Activated CD4-positive, alpha-beta T cell treated with anti-CD3 and anti-CD28 coated beads, Interleukin-2, amount 50 U/mL, for 1 hour (primary cell): Measurements from ENCODE around the gene S1PR2.

Experiments
- DNase-seq: peaks from one replicate; pipeline ENCODE4 v3.0.0-alpha.2; 2020

Gene S1PR2

GRCh38 chr19:10230861-10231611, at the start of gene S1PR2:
Gene S1PR2 (minus strand): TSS chr19:10231331. CDS start chr19:10224905, 6,426 bp downstream.
- peak; percentile 82 for DNase-seq

GRCh38 chr19:10279737-10280442, 48.8 kb upstream of the S1PR2 start:
- DNase-seq = no peak

- no peak for DNase-seq
These were observed 47.8 kb upstream of the S1PR2 start for GRCh38 chr19:10278935-10279334.

GRCh38 chr19:10277795-10278589, 46.9 kb upstream of the S1PR2 start:
- no peak for DNase-seq

- no peak for DNase-seq
These were observed 43.5 kb upstream of the S1PR2 start for GRCh38 chr19:10274589-10274988.

GRCh38 chr19:10271543-10272086, 40.5 kb upstream of the S1PR2 start:
- no peak for DNase-seq

GRCh38 chr19:10270616-10271394, 39.7 kb upstream of the S1PR2 start, which contains the start of gene ICAM1:
Gene ICAM1 (plus strand): TSS chr19:10271120. CDS start chr19:10271160, 40 bp downstream.
- peak; percentile 60 for DNase-seq

- peak; percentile 53 for DNase-seq
These were observed 39.1 kb upstream of the S1PR2 start for GRCh38 chr19:10270180-10270615.

GRCh38 chr19:10269333-10270179, 38.4 kb upstream of the S1PR2 start:
- peak; percentile 87 for DNase-seq

GRCh38 chr19:10268071-10268470, 36.9 kb upstream of the S1PR2 start:
- no peak for DNase-seq

GRCh38 chr19:10266706-10267105, 35.6 kb upstream of the S1PR2 start:
- DNase-seq = no peak

- DNase-seq = no peak
These were observed 31.6 kb upstream of the S1PR2 start for GRCh38 chr19:10262771-10263170.

- DNase-seq = no peak
These were observed 29.0 kb upstream of the S1PR2 start for GRCh38 chr19:10260141-10260584.

GRCh38 chr19:10259162-10259905, 28.2 kb upstream of the S1PR2 start:
- DNase-seq = peak; percentile 88

GRCh38 chr19:10258080-10258710, 27.1 kb upstream of the S1PR2 start:
- no peak for DNase-seq

GRCh38 chr19:10256970-10257615, 26.0 kb upstream of the S1PR2 start:
- DNase-seq = no peak

- no peak for DNase-seq
These were observed 25.4 kb upstream of the S1PR2 start for GRCh38 chr19:10256551-10256950.

- no peak for DNase-seq
These were observed 24.2 kb upstream of the S1PR2 start for GRCh38 chr19:10255358-10255757.

GRCh38 chr19:10254244-10254643, 23.1 kb upstream of the S1PR2 start:
- no peak for DNase-seq
